IPS-18a (cell line): ENCODE results near the gene SBNO1.
"Not testable (repeated sequence)": the region's sequence is repeated elsewhere in the genome, so short reads cannot be mapped to it uniquely, and the experiment has no call there.

Experiments used
- H3K27ac ChIP-seq: one replicate; pipeline ENCODE4 v1.5.1; 2013; ENCODE audit warnings: low read length
- H3K27me3 ChIP-seq: one replicate; pipeline ENCODE4 v1.6.1; 2013; ENCODE audit warnings: mild to moderate bottlenecking, low read length; ENCODE audit not compliant: control insufficient read depth, insufficient read depth
- H3K36me3 ChIP-seq: one replicate; pipeline ENCODE4 v1.6.1; 2013; ENCODE audit warnings: low read depth, low read length; ENCODE audit not compliant: control insufficient read depth
- H3K4me1 ChIP-seq: one replicate; pipeline ENCODE4 v1.6.1; 2013; ENCODE audit warnings: low read depth, low read length; ENCODE audit not compliant: control insufficient read depth
- H3K4me3 ChIP-seq: one replicate; pipeline ENCODE4 v1.5.1; 2013; ENCODE audit warnings: low read length
- H3K9ac ChIP-seq: one replicate; pipeline ENCODE4 v1.6.1; 2013; ENCODE audit warnings: mild to moderate bottlenecking, low read length, moderate library complexity
- H3K9me3 ChIP-seq: one replicate; pipeline ENCODE4 v1.6.1; 2013; ENCODE audit warnings: low read depth, low read length; ENCODE audit not compliant: control insufficient read depth

Gene SBNO1

GRCh38 chr12:123364532-123365024 lies at the start of gene SBNO1:
TSS of gene SBNO1 (minus strand) at chr12:123364847. CDS start at chr12:123350441, 14,406 bp downstream.
- no peaks in the 10 kb centered on the region for H3K4me1 ChIP-seq
- peak within 1 kb of the TSS; percentile 96 for H3K4me3 ChIP-seq
- H3K27me3 ChIP-seq, result peaks cover 3% of the 10 kb centered on the region
- H3K9me3 ChIP-seq, result no peaks in the 10 kb centered on the region
- no peaks in the 10 kb centered on the region for H3K36me3 ChIP-seq
- H3K9ac ChIP-seq, result peak within 1 kb of the TSS; percentile 95
- peak within 1 kb of the TSS; percentile 92 for H3K27ac ChIP-seq

GRCh38 chr12:123410041-123410412 lies 45.4 kb upstream of the SBNO1 start:
- H3K27ac ChIP-seq, result no peak overlapping the region
- H3K27me3 ChIP-seq, result peaks cover under 1% of the 10 kb centered on the region
- no peak overlapping the region for H3K4me3 ChIP-seq
- H3K9me3 ChIP-seq, result no peaks in the 10 kb centered on the region
- H3K36me3 ChIP-seq, result no peaks in the 10 kb centered on the region
- H3K4me1 ChIP-seq, result no peaks in the 10 kb centered on the region
- no peak overlapping the region for H3K9ac ChIP-seq

DNA sequence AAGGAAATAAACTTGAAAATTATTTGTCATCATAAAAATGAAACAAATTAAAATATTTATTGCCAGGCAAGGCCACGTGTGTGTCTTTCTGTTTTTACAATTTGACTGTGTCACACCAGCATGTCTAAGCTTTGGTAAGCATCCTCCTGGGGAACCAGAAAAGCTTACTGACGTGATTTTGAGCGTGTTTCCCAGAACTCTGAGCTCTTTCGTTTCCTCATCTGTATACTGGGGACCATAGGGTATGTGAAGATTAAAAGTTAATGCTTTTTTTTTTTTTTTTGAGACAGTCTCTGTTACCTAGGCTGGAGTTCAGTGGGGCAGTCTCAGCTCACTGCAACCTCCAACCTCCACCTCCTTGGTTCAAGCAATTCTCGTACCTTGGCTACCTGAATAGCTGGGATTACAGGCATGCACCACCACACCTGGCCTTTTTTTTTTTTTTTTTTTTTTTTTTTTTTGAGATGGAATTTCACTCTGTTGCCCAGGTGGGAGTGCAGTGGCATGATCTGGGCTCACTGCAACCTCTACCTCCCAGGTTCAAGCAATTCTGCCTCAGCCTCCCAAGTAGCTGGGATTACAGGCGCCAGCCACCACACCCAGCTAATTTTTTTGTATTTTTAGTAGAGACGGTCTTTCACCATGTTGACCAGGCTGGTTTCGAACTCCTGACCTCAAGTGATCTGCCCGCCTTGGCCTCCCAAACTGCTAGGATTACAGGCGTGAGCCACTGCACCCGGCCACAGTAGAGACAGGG lies 44.8 kb upstream of the SBNO1 start:
- H3K27ac ChIP-seq, H3K4me3 ChIP-seq, H3K27me3 ChIP-seq, H3K4me1 ChIP-seq, H3K9me3 ChIP-seq, H3K36me3 ChIP-seq, H3K9ac ChIP-seq: not testable (repeated sequence)

DNA sequence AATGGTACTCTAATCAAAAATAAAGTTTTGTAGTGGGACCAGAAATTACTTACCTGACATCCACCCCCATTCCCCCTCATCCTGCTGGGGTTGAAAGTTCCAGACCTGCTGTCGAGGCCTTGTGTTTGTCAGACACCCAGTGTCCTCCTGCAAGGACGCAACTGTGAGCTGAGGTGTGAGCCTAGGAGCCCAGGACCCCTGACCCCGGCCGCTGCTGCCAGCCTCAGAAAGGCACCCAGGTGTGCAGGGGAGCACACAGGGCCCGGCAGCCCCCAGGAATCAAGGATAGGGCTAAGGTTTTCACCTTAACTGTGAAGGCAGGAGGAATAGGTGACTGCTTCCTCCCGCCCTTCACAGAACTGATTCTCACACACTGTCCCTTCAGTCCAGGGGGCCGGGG lies 44.0 kb upstream of the SBNO1 start:
- not testable (repeated sequence) for H3K4me1 ChIP-seq, H3K4me3 ChIP-seq, H3K27ac ChIP-seq, H3K9me3 ChIP-seq, H3K9ac ChIP-seq
- Histone ChIP-seq H3K36me3 (peaks cover 10% of the 10 kb centered on the region), H3K27me3 (peaks cover 15% of the 10 kb centered on the region)

- not testable (repeated sequence) for H3K9ac ChIP-seq, H3K4me3 ChIP-seq, H3K27ac ChIP-seq, H3K9me3 ChIP-seq, H3K4me1 ChIP-seq
- peaks cover 15% of the 10 kb centered on the region for H3K36me3 ChIP-seq
- H3K27me3 ChIP-seq, result peaks cover 22% of the 10 kb centered on the region
Observed at GRCh38 chr12:123407934-123408333, 43.3 kb upstream of the SBNO1 start.

DNA sequence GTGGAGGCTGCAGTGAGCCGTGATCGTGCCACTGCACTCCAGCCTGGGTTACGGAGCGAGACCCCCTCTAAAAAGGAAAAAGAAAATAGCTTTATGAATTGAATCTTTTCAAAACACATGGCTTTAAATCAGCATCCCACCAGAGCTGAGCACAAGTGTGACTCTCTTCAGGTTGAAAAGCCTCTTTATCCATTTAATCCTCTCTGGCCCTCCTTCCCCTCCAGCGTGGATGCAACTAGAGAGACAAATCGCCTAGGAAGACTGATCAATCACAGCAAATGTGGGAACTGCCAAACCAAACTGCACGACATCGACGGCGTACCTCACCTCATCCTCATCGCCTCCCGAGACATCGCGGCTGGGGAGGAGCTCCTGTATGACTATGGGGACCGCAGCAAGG lies 42.6 kb upstream of the SBNO1 start:
- H3K27me3 ChIP-seq, result peaks cover 28% of the 10 kb centered on the region

DNA sequence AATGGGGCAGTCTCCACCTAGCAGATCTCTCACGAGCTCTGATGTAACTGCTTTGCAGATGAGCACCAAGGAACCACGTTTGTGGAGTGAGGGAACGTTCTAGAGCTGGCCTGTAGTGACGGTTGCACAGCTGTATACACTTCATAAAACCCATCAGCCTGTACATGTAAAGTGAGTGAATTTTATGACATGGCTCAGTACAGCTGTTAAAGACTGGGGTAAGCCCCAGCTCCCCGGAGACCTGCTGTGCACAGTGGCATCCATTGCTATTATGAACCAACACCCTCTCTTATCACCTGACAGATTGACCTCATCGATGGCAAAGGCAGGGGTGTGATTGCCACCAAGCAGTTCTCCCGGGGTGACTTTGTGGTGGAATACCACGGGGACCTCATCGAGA lies 39.9 kb upstream of the SBNO1 start:
- Histone ChIP-seq H3K4me3 (no peak overlapping the region), H3K9ac (no peak overlapping the region), H3K9me3 (no peaks in the 10 kb centered on the region), H3K36me3 (peaks cover 15% of the 10 kb centered on the region), H3K27ac (no peak overlapping the region), H3K27me3 (peaks cover 54% of the 10 kb centered on the region), H3K4me1 (no peaks in the 10 kb centered on the region)

More for the DNA sequence above, 42.6 kb upstream of the SBNO1 start:
- peaks cover 15% of the 10 kb centered on the region for H3K36me3 ChIP-seq
- H3K27ac ChIP-seq, H3K4me3 ChIP-seq, H3K4me1 ChIP-seq, H3K9me3 ChIP-seq, H3K9ac ChIP-seq: not testable (repeated sequence)

DNA sequence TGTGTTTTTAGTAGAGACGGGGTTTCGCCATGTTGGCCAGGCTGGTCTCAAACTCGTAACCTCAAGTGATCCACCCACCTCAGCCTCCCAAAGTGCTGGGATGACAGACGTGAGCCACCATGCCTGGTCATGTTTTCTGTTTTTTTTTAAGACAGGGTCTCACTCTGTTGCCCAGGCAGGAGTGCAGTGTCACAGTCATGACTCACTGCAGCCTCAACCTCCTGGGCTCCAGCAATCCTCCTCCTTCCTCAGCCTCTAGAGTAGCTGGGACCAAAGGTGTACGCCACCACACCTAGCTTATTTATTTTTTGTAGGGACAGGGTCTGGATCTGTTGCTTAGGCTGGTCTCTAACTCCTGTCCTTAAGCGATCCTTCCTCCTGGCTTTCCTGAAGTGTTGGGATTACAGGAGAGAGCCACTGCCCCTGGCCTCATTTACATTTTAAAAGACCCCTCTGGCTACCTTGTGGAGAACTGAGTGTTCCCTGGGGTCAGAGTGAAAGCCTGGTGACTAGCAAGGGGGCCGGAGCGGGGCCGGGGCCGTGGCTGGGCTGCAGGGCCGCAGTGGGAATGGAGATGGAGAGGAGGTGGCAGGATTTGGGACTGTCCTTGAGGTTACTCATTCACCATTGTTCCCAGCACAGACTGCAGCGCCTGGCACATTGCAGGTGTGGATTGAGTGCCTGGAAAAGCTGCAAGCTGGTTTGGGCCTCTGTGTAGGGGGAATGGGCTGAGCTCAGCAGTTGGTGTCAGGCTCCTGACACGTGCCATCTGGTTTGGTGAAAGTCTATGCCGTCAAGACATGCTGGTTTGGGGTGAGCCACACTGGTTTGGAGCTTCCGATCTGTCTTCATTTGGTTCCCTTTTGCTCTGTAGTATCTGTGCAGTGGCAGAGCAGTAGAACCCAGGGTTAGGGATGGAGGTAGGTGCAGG lies 37.4 kb upstream of the SBNO1 start:
- Histone ChIP-seq H3K9ac (no peak overlapping the region), H3K4me3 (no peak overlapping the region), H3K36me3 (peaks cover 15% of the 10 kb centered on the region), H3K9me3 (no peaks in the 10 kb centered on the region), H3K27me3 (peaks cover 70% of the 10 kb centered on the region), H3K27ac (no peak overlapping the region), H3K4me1 (no peaks in the 10 kb centered on the region)

DNA sequence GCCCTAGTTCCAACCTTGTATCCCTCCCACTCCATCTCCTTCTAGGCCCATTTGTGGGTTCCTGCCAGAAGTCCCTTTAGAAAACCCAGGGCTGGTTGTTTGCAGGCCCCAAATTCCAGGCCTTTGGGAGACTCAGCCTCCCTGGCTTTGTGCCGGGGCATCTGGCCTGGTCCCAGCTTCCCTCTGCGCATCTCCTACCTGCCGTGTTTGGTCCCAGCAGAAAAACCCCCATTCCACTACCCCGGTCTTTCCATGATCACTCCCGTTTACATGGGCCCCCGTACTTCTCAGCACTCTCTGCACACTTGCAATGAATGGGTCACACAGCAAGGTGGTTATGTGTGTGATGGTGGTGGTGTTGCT lies 34.6 kb upstream of the SBNO1 start:
- Histone ChIP-seq H3K9me3 (no peaks in the 10 kb centered on the region), H3K27ac (no peak overlapping the region), H3K4me3 (no peak overlapping the region), H3K4me1 (no peaks in the 10 kb centered on the region), H3K27me3 (peaks cover 61% of the 10 kb centered on the region), H3K36me3 (peaks cover 11% of the 10 kb centered on the region), H3K9ac (no peak overlapping the region)

DNA sequence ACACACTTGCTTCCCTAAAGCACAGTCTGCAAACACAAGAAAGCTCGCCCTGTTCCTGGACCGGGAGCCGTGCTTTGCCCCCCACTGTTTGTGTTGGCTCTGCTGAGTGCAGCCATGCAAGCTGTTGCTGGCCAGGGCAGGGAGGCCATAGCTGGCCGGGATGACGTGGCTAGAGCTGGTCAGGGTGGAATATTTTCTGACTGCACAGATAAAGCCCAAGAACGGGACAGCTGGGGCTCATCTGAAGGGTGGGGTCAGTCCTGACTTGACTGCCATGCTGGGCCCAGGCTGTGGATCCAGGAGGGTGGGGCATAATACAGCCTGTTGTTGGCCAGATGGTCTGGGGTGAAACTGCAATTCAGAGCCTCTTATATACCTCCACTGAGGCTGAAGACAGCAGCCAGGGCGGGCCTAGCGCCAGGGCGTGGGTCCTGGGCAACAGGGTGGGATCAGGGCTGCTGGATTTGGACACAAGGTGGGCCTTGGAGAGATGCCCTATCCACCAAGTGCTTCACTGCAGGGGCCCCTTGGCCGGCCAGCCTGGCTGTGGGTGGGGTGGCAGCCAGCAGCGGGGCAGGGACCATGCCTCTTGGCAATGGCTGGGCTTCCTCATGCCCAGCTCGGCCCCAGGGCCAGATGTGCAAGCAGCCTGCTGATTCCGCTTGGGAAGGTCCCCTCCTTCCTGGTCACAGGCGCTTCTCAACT lies 34.1 kb upstream of the SBNO1 start:
- no peaks in the 10 kb centered on the region for H3K4me1 ChIP-seq
- H3K27ac ChIP-seq, result no peak overlapping the region
- no peak overlapping the region for H3K4me3 ChIP-seq
- peaks cover 56% of the 10 kb centered on the region for H3K27me3 ChIP-seq
- no peaks in the 10 kb centered on the region for H3K9me3 ChIP-seq
- H3K9ac ChIP-seq, result no peak overlapping the region
- peaks cover 6% of the 10 kb centered on the region for H3K36me3 ChIP-seq

DNA sequence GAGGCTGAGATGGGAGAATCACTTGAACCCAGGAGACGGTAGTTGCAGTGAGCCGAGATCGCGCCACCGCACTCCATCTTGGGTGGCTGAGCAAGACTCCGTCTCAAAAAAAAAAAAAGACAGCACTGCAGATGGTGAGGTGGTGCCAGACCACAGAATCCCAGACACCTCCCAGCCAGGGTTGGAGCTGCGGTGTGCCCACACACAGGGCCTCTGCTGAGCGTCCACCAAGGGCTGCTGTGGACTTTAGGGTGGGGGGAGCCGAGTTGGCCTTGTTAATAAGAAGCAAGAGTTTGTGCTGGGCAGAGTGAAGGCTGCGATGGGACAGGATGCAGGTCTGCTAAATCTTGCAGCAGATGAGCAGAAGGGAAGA lies 33.5 kb upstream of the SBNO1 start:
- no peak overlapping the region for H3K27ac ChIP-seq
- H3K4me1 ChIP-seq, result no peaks in the 10 kb centered on the region
- H3K9ac ChIP-seq, result no peak overlapping the region
- peaks cover 51% of the 10 kb centered on the region for H3K27me3 ChIP-seq
- no peak overlapping the region for H3K4me3 ChIP-seq
- H3K36me3 ChIP-seq, result peaks cover under 1% of the 10 kb centered on the region
- H3K9me3 ChIP-seq, result no peaks in the 10 kb centered on the region
